Gastrocnemius medialis (tissue), 4 donors: ENCODE measurements around the gene LDLRAD4. TPM values are rescaled to one million over a fixed set of nuclear protein-coding genes. Genes with fewer than 3 reads are reported as not detected.

Experiments used
- ATAC-seq, 2 donors: fragments of 150-250 bp; one replicate each; pipeline ENCODE4 v1.9.1; 2016
- DNase-seq, 2 donors: peaks; one replicate each; pipeline ENCODE4 v3.0.0-alpha.2; 2019
- H3K27ac ChIP-seq, 4 donors: fragments of 200-600 bp; sonication (generic); 1 replicate in 1 of 4; 2 replicates in 3 of 4; pipeline ENCODE4 v1.5.1; 2016 to 2018; ENCODE audit warnings: mild to moderate bottlenecking in 2 of 4, moderate library complexity in 1 of 4
- H3K27me3 ChIP-seq, 3 donors: fragments of 200-600 bp; sonication (generic) in 2 of 3; 1 replicate in 1 of 3; 2 replicates in 2 of 3; pipeline versions ENCODE4 v1.5.1 to v1.6.0; 2016 to 2019; ENCODE audit warnings: mild to moderate bottlenecking in 1 of 3, moderate library complexity in 1 of 3
- H3K36me3 ChIP-seq, 2 donors: fragments of 200-600 bp; sonication (generic) in 1 of 2; one replicate each; pipeline ENCODE4 v1.5.1; 2017 to 2018
- H3K4me1 ChIP-seq, 2 donors: fragments of 200-600 bp; sonication (generic) in 1 of 2; one replicate each; pipeline ENCODE4 v1.5.1; 2016 to 2017; ENCODE audit warnings: mild to moderate bottlenecking in 2 of 2
- H3K4me3 ChIP-seq, 4 donors: fragments of 200-600 bp; sonication (generic) in 3 of 4; 1 replicate in 1 of 4; 2 replicates in 3 of 4; pipeline ENCODE4 v1.5.1; 2016 to 2019; ENCODE audit warnings: mild to moderate bottlenecking in 2 of 4
- H3K9me3 ChIP-seq, 3 donors: fragments of 200-600 bp; sonication (generic) in 2 of 3; 1 replicate in 1 of 3; 2 replicates in 2 of 3; pipeline ENCODE4 v1.5.1; 2016 to 2019
- POLR2A ChIP-seq, 2 donors: fragments of 450-650 bp; IDR thresholded peaks; one replicate each; pipeline ENCODE4 v1.6.1; 2017; ENCODE audit warnings: antibody characterized with exemption in 2 of 2, mild to moderate bottlenecking in 2 of 2, moderate library complexity in 2 of 2
- in situ Hi-C, 4 donors: fragments of 200-750 bp; cut with MboI; loops; one replicate each; pipeline versions ENCODE4 v1.15.0 to v1.8.0; 2017; ENCODE audit warnings: low sequenced_read_pairs in 4 of 4
- intact Hi-C: fragments of 100-400 bp; cut with DNase I; formaldehyde crosslinking; loops from one replicate; pipeline ENCODE4 v1.15.1; 2023; ENCODE audit warnings: low total_unique reads
- total RNA-seq, 4 donors: library from RNA; depleted of rRNA; stranded (reverse); fragments of >200 nt; gene quantifications; one replicate each; pipeline versions ENCODE4 v1.1.0 to v1.2.3, GENCODE V29; 2016
- TF ChIP-seq, protein P1 (sequence below), 5 experiments: fragments of 450-650 bp in 3 of 5; fragments of 200-600 bp in 2 of 5; sonication (generic) in 2 of 5; IDR thresholded peaks in 4 of 5; conservative IDR thresholded peaks in 1 of 5; 1 replicate in 4 of 5; 2 replicates in 1 of 5; pipeline ENCODE4 v1.5.1; 2016 to 2019; ENCODE audit warnings: antibody characterized with exemption in 5 of 5, mild to moderate bottlenecking in 3 of 5, moderate library complexity in 3 of 5

LDLRAD4 gene
- total RNA-seq, 4 donors from 2014 or later: 3.9 to 11.1 (median 6.5) TPM

DNA sequence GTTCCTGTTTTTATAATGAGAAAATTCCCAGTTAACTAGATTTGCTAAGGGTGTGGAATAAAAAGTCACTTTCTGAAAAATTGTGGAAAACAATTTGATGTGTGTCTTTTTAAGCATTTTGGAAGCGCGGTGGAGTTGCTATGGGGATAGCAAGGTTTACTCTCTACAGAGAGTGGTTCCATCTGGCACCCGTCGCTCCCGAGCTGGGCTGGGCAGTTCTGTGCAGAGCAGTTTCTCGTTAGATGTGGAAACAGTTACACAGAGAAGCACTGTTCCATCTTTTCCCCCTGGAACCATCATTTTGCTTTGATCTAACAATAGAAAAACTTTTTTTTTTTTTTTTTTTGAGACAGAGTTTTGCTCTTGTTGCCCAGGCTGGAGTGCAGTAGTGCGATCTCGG lies 17.4 kb downstream of the LDLRAD4 start:
- in situ Hi-C loops: no loop called here

DNA sequence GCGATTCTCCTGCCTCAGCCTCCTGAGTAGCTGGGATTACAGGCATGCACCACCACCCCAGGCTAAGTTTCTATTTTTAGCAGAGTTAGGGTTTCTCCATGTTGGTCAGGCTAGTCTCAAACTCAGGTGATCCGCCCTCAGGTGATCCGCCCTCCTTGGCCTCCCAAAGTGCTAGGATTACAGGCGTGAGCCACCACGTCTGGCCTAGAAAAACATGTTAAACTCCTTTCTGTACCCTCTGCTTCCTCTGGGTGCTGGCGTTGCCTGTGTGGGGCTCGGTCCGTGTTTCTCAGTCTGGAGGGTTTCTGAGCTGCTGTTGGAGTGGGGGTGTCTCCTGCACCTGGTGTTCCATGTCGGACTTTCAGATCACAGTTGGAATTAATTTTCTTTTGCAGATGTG lies 17.9 kb downstream of the LDLRAD4 start:
- Histone ChIP-seq H3K4me3 (no peak overlapping the region), H3K27ac (no peak overlapping the region), H3K36me3 (no peaks in the 10 kb centered on the region), H3K4me1 (peaks cover 10 to 32% of the 10 kb centered on the region in 2 donors), H3K9me3 (no peaks in the 10 kb centered on the region), H3K27me3 (no peaks in the 10 kb centered on the region)
- in situ Hi-C loops (no loop called here), intact Hi-C loops (no loop called here)
- TF ChIP-seq, protein P1, sequence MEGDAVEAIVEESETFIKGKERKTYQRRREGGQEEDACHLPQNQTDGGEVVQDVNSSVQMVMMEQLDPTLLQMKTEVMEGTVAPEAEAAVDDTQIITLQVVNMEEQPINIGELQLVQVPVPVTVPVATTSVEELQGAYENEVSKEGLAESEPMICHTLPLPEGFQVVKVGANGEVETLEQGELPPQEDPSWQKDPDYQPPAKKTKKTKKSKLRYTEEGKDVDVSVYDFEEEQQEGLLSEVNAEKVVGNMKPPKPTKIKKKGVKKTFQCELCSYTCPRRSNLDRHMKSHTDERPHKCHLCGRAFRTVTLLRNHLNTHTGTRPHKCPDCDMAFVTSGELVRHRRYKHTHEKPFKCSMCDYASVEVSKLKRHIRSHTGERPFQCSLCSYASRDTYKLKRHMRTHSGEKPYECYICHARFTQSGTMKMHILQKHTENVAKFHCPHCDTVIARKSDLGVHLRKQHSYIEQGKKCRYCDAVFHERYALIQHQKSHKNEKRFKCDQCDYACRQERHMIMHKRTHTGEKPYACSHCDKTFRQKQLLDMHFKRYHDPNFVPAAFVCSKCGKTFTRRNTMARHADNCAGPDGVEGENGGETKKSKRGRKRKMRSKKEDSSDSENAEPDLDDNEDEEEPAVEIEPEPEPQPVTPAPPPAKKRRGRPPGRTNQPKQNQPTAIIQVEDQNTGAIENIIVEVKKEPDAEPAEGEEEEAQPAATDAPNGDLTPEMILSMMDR (IDR thresholded peaks at IDR 0.05 in 4 of 5, conservative IDR thresholded peaks at IDR 0.05 in 1 of 5): no peak
- no peak for TF ChIP-seq POLR2A (IDR thresholded peaks at IDR 0.05)
- no peak for DNase-seq
- no peak for ATAC-seq

More for the DNA sequence above, 17.4 kb downstream of the LDLRAD4 start:
- H3K4me3 ChIP-seq: no peak overlapping the region
- no peak overlapping the region for H3K27ac ChIP-seq
- intact Hi-C loops: no loop called here
- H3K9me3 ChIP-seq: no peaks in the 10 kb centered on the region
- ATAC-seq: peak in 1 of 2 donors; percentile 45
- no peaks in the 10 kb centered on the region for H3K27me3 ChIP-seq
- TF ChIP-seq POLR2A (IDR thresholded peaks at IDR 0.05): no peak
- TF ChIP-seq, protein P1 (IDR thresholded peaks at IDR 0.05 in 4 of 5, conservative IDR thresholded peaks at IDR 0.05 in 1 of 5): no peak
- peak in 1 of 2 donors; percentile 46 for DNase-seq
- H3K4me1 ChIP-seq: peaks cover 10 to 32% of the 10 kb centered on the region in 2 donors
- H3K36me3 ChIP-seq: no peaks in the 10 kb centered on the region

DNA sequence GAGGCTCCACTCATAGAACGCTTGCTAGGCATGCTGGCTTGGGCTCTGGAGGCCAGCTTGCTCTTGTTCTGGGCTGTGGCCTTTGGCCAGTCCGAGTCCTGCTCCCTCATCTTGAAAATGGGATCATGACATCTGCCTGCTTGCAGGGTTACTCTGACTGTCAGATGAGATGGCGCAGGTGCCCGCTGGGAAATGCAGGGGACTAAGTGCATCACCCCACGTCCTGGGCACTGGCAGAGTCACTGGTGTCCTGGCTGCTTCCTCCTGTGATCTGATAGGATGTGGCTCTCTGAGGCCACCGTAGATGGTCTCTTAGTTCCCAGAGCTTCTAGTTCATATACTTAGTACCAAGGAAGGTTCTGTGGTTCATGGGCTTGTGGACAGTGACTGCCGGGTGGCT lies 18.5 kb downstream of the LDLRAD4 start:
- Histone ChIP-seq H3K27me3 (no peaks in the 10 kb centered on the region), H3K4me1 (peaks cover 10 to 31% of the 10 kb centered on the region in 2 donors), H3K36me3 (no peaks in the 10 kb centered on the region), H3K4me3 (no peak overlapping the region), H3K27ac (no peak overlapping the region), H3K9me3 (no peaks in the 10 kb centered on the region)
- no peak for ATAC-seq
- in situ Hi-C loops (no loop called here), intact Hi-C loops (no loop called here)
- DNase-seq: no peak
- no peak for TF ChIP-seq POLR2A (IDR thresholded peaks at IDR 0.05)
- TF ChIP-seq, protein P1 (IDR thresholded peaks at IDR 0.05 in 4 of 5, conservative IDR thresholded peaks at IDR 0.05 in 1 of 5): no peak

DNA sequence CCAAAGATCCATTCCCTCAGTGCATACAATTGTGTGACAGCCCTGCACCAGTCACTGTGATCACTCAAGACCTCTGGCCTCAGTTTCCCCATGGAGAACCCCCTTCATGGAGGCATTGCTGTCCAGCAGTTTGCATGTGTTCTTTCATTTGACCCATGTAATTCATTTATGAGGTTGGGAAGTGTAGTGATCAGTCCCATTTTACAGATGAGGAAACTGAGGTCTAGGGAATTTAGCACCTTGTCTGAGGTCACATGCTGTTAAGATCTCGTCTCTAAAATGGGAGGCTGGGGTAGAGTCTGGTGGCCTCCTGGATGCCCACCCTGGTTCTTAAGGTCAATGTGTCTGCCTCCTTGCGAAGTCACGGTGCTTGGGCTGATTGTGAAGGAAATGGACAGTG lies 19.1 kb downstream of the LDLRAD4 start:
- no peak overlapping the region for H3K4me3 ChIP-seq
- intact Hi-C loops (no loop called here), in situ Hi-C loops (no loop called here)
- DNase-seq: no peak
- H3K4me1 ChIP-seq: peaks cover 10 to 25% of the 10 kb centered on the region in 2 donors
- no peaks in the 10 kb centered on the region for H3K9me3 ChIP-seq
- no peaks in the 10 kb centered on the region for H3K36me3 ChIP-seq
- H3K27me3 ChIP-seq: no peaks in the 10 kb centered on the region
- H3K27ac ChIP-seq: no peak overlapping the region
- TF ChIP-seq POLR2A (IDR thresholded peaks at IDR 0.05): no peak
- TF ChIP-seq, protein P1 (IDR thresholded peaks at IDR 0.05 in 4 of 5, conservative IDR thresholded peaks at IDR 0.05 in 1 of 5): no peak
- ATAC-seq: no peak
